Endothelial cell (in vitro differentiated cells): Measurements from ENCODE around the gene RIMS1. TPM values are rescaled to one million over a fixed set of nuclear protein-coding genes. Genes with fewer than 3 reads are reported as not detected.

Experiments
- DNase-seq: peaks from one replicate; pipeline ENCODE4 v3.0.0; 2021; ENCODE audit warnings: low spot score
- H3K27ac Mint-ChIP-seq: one replicate; pipeline ENCODE4 v1.8.0; 2021; ENCODE audit warnings: mixed read lengths, inconsistent platforms; ENCODE audit not compliant: unreplicated experiment
- H3K27me3 Mint-ChIP-seq: one replicate; pipeline ENCODE4 v1.8.0; 2021; ENCODE audit warnings: mild to moderate bottlenecking, moderate library complexity, mixed read lengths, inconsistent platforms; ENCODE audit not compliant: unreplicated experiment
- H3K36me3 Mint-ChIP-seq: one replicate; pipeline ENCODE4 v1.8.0; 2021; ENCODE audit warnings: mild to moderate bottlenecking, low read depth, mixed read lengths, inconsistent platforms; ENCODE audit not compliant: unreplicated experiment
- H3K4me1 Mint-ChIP-seq: one replicate; pipeline ENCODE4 v1.8.0; 2021; ENCODE audit warnings: mild to moderate bottlenecking, mixed read lengths, inconsistent platforms; ENCODE audit not compliant: unreplicated experiment
- H3K4me3 Mint-ChIP-seq: one replicate; pipeline ENCODE4 v1.8.0; 2021; ENCODE audit warnings: mild to moderate bottlenecking, mixed read lengths, inconsistent platforms; ENCODE audit not compliant: unreplicated experiment
- H3K9me3 Mint-ChIP-seq: one replicate; pipeline ENCODE4 v1.8.0; 2021; ENCODE audit warnings: mixed read lengths, inconsistent platforms; ENCODE audit not compliant: unreplicated experiment
- CTCF ChIP-seq: fragments of 200-600 bp; sonication (generic); IDR thresholded peaks from one replicate; pipeline ENCODE4 v1.5.0; 2021; ENCODE audit warnings: antibody characterized with exemption; ENCODE audit not compliant: unreplicated experiment
- total RNA-seq: library from RNA; stranded (reverse); fragmentation: NEBNext Ultra II Directional; extraction: Animal tissue kit (Norgen Biotek cat#: 25700); gene quantifications from one replicate; pipeline ENCODE4 v1.2.1, GENCODE V29; 2021; ENCODE audit not compliant: unreplicated experiment

Gene RIMS1
- total RNA-seq, 1 donor from 2014 or later, result 1.8 TPM

- Mint-ChIP-seq H3K4me1 (no peaks in the 10 kb centered on the region), H3K27ac (no peak overlapping the region), H3K27me3 (peaks cover 3% of the 10 kb centered on the region), H3K9me3 (no peaks in the 10 kb centered on the region), H3K36me3 (no peaks in the 10 kb centered on the region), H3K4me3 (no peak overlapping the region)
- TF ChIP-seq CTCF, result no peak
- DNase-seq, result no peak
These were observed 161.7 kb downstream of the RIMS1 start for GRCh38 chr6:72048080-72048479.

GRCh38 chr6:72049376-72049775 is 163.0 kb downstream of the RIMS1 start:
- no peak for DNase-seq
- no peak overlapping the region for H3K27ac Mint-ChIP-seq
- TF ChIP-seq CTCF, result no peak
- no peak overlapping the region for H3K4me3 Mint-ChIP-seq
- no peaks in the 10 kb centered on the region for H3K4me1 Mint-ChIP-seq
- H3K9me3 Mint-ChIP-seq, result no peaks in the 10 kb centered on the region
- H3K27me3 Mint-ChIP-seq, result peaks cover 4% of the 10 kb centered on the region
- H3K36me3 Mint-ChIP-seq, result no peaks in the 10 kb centered on the region

GRCh38 chr6:72061286-72061685 is 174.9 kb downstream of the RIMS1 start:
- Mint-ChIP-seq H3K9me3 (no peaks in the 10 kb centered on the region), H3K36me3 (no peaks in the 10 kb centered on the region)

GRCh38 chr6:72064399-72064975 is 178.1 kb downstream of the RIMS1 start:
- H3K27me3 Mint-ChIP-seq, result no peaks in the 10 kb centered on the region
- no peaks in the 10 kb centered on the region for H3K9me3 Mint-ChIP-seq
- H3K36me3 Mint-ChIP-seq, result no peaks in the 10 kb centered on the region
- DNase-seq, result no peak
- peaks cover 4% of the 10 kb centered on the region for H3K4me1 Mint-ChIP-seq
- H3K27ac Mint-ChIP-seq, result no peak overlapping the region
- TF ChIP-seq CTCF, result no peak
- no peak overlapping the region for H3K4me3 Mint-ChIP-seq

More at GRCh38 chr6:72061286-72061685, 174.9 kb downstream of the RIMS1 start:
- Mint-ChIP-seq H3K4me3 (no peak overlapping the region), H3K27ac (no peak overlapping the region), H3K4me1 (peaks cover 4% of the 10 kb centered on the region), H3K27me3 (no peaks in the 10 kb centered on the region)
- DNase-seq, result no peak
- no peak for TF ChIP-seq CTCF

GRCh38 chr6:72078096-72078495 is 191.7 kb downstream of the RIMS1 start:
- no peaks in the 10 kb centered on the region for H3K36me3 Mint-ChIP-seq
- H3K27ac Mint-ChIP-seq, result no peak overlapping the region
- H3K4me1 Mint-ChIP-seq, result no peaks in the 10 kb centered on the region
- no peaks in the 10 kb centered on the region for H3K9me3 Mint-ChIP-seq
- TF ChIP-seq CTCF, result no peak
- H3K4me3 Mint-ChIP-seq, result no peak overlapping the region
- peaks cover 2% of the 10 kb centered on the region for H3K27me3 Mint-ChIP-seq
- DNase-seq, result no peak
